Measurements from ENCODE around the gene SAMD4A. TPM values are rescaled to one million over a fixed set of nuclear protein-coding genes. Genes with fewer than 3 reads are reported as not detected.
"Not testable (repeated sequence)": the region's sequence is repeated elsewhere in the genome, so short reads cannot be mapped to it uniquely, and the experiment has no call there.

The SAMD4A gene
- total RNA-seq, 1 experiment from 2014 or later = 9.6 TPM

DNA sequence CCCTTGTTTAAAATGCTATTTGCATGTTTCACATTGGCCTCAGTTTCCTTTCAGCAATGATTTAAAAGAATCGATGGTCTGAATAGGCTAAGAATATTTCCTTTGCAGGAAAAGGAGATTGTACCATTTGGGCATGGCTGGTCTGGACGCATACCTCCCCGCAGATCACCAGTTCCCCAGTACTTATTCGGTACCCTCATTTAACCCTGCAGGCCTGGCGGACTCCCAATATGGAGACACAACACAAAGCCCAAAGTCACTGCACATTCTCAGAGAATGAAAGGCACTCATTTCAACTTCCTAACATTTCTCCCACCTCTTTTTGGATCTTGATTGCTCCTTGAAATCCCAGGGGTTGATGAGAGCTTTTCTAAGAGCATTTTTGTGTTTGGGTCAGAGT lies 182.8 kb downstream of the SAMD4A start:
- H3K79me1 ChIP-seq (ENCODE audit: insufficient read depth, low read depth, low read length, poor library complexity, severe bottlenecking) = no peaks in the 10 kb centered on the region
- H3T11ph ChIP-seq (ENCODE audit: low read length) = no peak overlapping the region
- no peak overlapping the region for H2BK15ac ChIP-seq (ENCODE audit: low read depth, low read length)
- H2BK20ac ChIP-seq (ENCODE audit: low read depth, low read length, poor library complexity, severe bottlenecking) = no peak overlapping the region
- H2AK5ac ChIP-seq (ENCODE audit: insufficient read length, low read length) = no peak overlapping the region
- H3K18ac ChIP-seq (ENCODE audit: insufficient read length, low read depth, low read length) = no peak overlapping the region
- H3K27ac Mint-ChIP-seq = no peak overlapping the region
- H4K91ac ChIP-seq (ENCODE audit: insufficient read length, low read depth, low read length) = no peak overlapping the region
- H3K36me3 Mint-ChIP-seq (ENCODE audit: insufficient read depth in 1 of 3, low read depth in 3 of 3) = no peaks in the 10 kb centered on the region
- WGBS (ENCODE audit: extremely low coverage, insufficient read length, low lambda C conversion rate) = no CpG with 5 or more reads among the region's 5 CpGs
- H2BK12ac ChIP-seq (ENCODE audit: insufficient read length, low read depth, low read length) = no peak overlapping the region
- no peaks in the 10 kb centered on the region for H3K27me3 ChIP-seq (ENCODE audit: insufficient read depth, low read length)
- H3K9me3 ChIP-seq (ENCODE audit: control insufficient read depth, low read depth, low read length) = no peaks in the 10 kb centered on the region
- no peaks in the 10 kb centered on the region for H3K23me2 ChIP-seq (ENCODE audit: insufficient read length, low read depth, low read length, poor library complexity, severe bottlenecking)
- no peak for TF ChIP-seq CTCF (conservative IDR thresholded peaks at IDR 0.05)
- no peak overlapping the region for H2BK120ac ChIP-seq (ENCODE audit: low read depth, low read length, poor library complexity, severe bottlenecking)
- H3K14ac ChIP-seq (ENCODE audit: insufficient read depth, low read length) = no peak overlapping the region
- H3K23ac ChIP-seq (ENCODE audit: insufficient read length, low read depth, low read length) = no peak overlapping the region
- H3K4me3 Mint-ChIP-seq = no peak overlapping the region
- no peak for DNase-seq
- H3K4me1 ChIP-seq (ENCODE audit: insufficient read depth, low read length) = no peaks in the 10 kb centered on the region
- H3K4ac ChIP-seq (ENCODE audit: low read depth, low read length) = no peak overlapping the region
- H3K79me2 ChIP-seq (ENCODE audit: insufficient read depth, low read length) = no peaks in the 10 kb centered on the region
- H4K20me1 ChIP-seq (ENCODE audit: control insufficient read depth, insufficient read depth, insufficient read length) = no peaks in the 10 kb centered on the region
- no peak overlapping the region for H4K8ac ChIP-seq (replicated peaks; ENCODE audit: insufficient read length, low read depth, low read length)
- no peak overlapping the region for H2BK5ac ChIP-seq (ENCODE audit: insufficient read length, low read length)
- H4K5ac ChIP-seq (ENCODE audit: insufficient read length, low read depth, low read length) = no peak overlapping the region
- no peaks in the 10 kb centered on the region for H3K9me3 Mint-ChIP-seq
- peaks cover 0 to 3% of the 10 kb centered on the region in 2 experiments; a peak in 1 of 4 replicates for H3K4me1 Mint-ChIP-seq
- H3K9ac ChIP-seq (ENCODE audit: extremely low read depth, insufficient read length, low read length) = no peak overlapping the region
- no peak overlapping the region for H3K27ac ChIP-seq (ENCODE audit: insufficient read length, low read depth, low read length)
- H3K4me2 ChIP-seq (ENCODE audit: insufficient read depth, insufficient read length, low read length) = no peak overlapping the region
- H3K27me3 Mint-ChIP-seq (ENCODE audit: low read depth) = no peaks in the 10 kb centered on the region
- H3K56ac ChIP-seq (ENCODE audit: insufficient read length, low read depth, low read length) = no peak overlapping the region
- no peak overlapping the region for H2AFZ ChIP-seq (ENCODE audit: low read length)

DNA sequence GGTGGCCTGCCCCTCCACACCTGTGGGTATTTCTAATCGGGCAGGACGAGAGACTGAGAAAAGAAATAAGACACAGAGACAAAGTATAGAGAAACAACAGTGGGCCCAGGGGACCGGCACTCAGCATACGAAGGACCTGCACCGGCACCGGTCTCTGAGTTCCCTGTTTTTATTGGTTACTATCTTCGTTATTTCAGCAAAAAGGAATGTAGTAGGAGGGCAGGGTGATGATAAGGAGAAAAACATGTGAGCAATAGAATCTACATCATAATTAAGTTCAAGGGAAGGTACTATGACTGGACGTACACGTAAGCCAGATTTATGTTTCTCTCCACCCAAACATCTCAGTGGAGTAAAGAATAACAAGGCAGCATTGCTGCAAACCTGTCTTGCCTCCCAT lies 185.7 kb downstream of the SAMD4A start:
- not testable (repeated sequence) for H4K20me1 ChIP-seq (ENCODE audit: control insufficient read depth, insufficient read depth, insufficient read length); H2BK5ac ChIP-seq (ENCODE audit: insufficient read length, low read length); H3K4me3 Mint-ChIP-seq; H2BK120ac ChIP-seq (ENCODE audit: low read depth, low read length, poor library complexity, severe bottlenecking); H2BK15ac ChIP-seq (ENCODE audit: low read depth, low read length); H3K4me2 ChIP-seq (ENCODE audit: insufficient read depth, insufficient read length, low read length); H2BK20ac ChIP-seq (ENCODE audit: low read depth, low read length, poor library complexity, severe bottlenecking); H3K14ac ChIP-seq (ENCODE audit: insufficient read depth, low read length); H3K36me3 Mint-ChIP-seq (ENCODE audit: insufficient read depth in 1 of 3, low read depth in 3 of 3); H3K79me2 ChIP-seq (ENCODE audit: insufficient read depth, low read length); H3K9me3 Mint-ChIP-seq; H2AFZ ChIP-seq (ENCODE audit: low read length); DNase-seq; H3K4ac ChIP-seq (ENCODE audit: low read depth, low read length); H3K27ac ChIP-seq (ENCODE audit: insufficient read length, low read depth, low read length); H3K27me3 ChIP-seq (ENCODE audit: insufficient read depth, low read length); H3K79me1 ChIP-seq (ENCODE audit: insufficient read depth, low read depth, low read length, poor library complexity, severe bottlenecking); H3K4me1 Mint-ChIP-seq; H3K27me3 Mint-ChIP-seq (ENCODE audit: low read depth); H3T11ph ChIP-seq (ENCODE audit: low read length); H4K8ac ChIP-seq (replicated peaks; ENCODE audit: insufficient read length, low read depth, low read length); H3K56ac ChIP-seq (ENCODE audit: insufficient read length, low read depth, low read length); H3K27ac Mint-ChIP-seq; H3K23me2 ChIP-seq (ENCODE audit: insufficient read length, low read depth, low read length, poor library complexity, severe bottlenecking); H3K9ac ChIP-seq (ENCODE audit: extremely low read depth, insufficient read length, low read length); H4K5ac ChIP-seq (ENCODE audit: insufficient read length, low read depth, low read length); H2BK12ac ChIP-seq (ENCODE audit: insufficient read length, low read depth, low read length); H4K91ac ChIP-seq (ENCODE audit: insufficient read length, low read depth, low read length); H2AK5ac ChIP-seq (ENCODE audit: insufficient read length, low read length); H3K23ac ChIP-seq (ENCODE audit: insufficient read length, low read depth, low read length); H3K18ac ChIP-seq (ENCODE audit: insufficient read length, low read depth, low read length); H3K9me3 ChIP-seq (ENCODE audit: control insufficient read depth, low read depth, low read length); H3K4me1 ChIP-seq (ENCODE audit: insufficient read depth, low read length)
- WGBS (ENCODE audit: extremely low coverage, insufficient read length, low lambda C conversion rate) = no CpG with 5 or more reads among the region's 9 CpGs
